HS-27A (cell line): ENCODE measurements around the gene KLHDC7B.
"Not testable (repeated sequence)": the region's sequence is repeated elsewhere in the genome, so short reads cannot be mapped to it uniquely, and the experiment has no call there.

ENCODE experiments used
- DNase-seq: peaks from one replicate; pipeline ENCODE4 v3.0.0-alpha.2; 2012; ENCODE audit warnings: low read depth, missing footprints

Gene KLHDC7B

GRCh38 chr22:50517495-50518260 is 28.0 kb upstream of the KLHDC7B start:
- no peak for DNase-seq

- no peak for DNase-seq
Observed at GRCh38 chr22:50518606-50519005, 27.1 kb upstream of the KLHDC7B start.

- DNase-seq = no peak
Observed at GRCh38 chr22:50519151-50519550, 26.5 kb upstream of the KLHDC7B start.

- not testable (repeated sequence) for DNase-seq
Observed at GRCh38 chr22:50520184-50520583, 25.5 kb upstream of the KLHDC7B start.

GRCh38 chr22:50520826-50521453 is 24.8 kb upstream of the KLHDC7B start:
- no peak for DNase-seq

- DNase-seq = no peak
Observed at GRCh38 chr22:50521710-50522109, 24.0 kb upstream of the KLHDC7B start.

- no peak for DNase-seq
Observed at GRCh38 chr22:50522208-50522805, 23.4 kb upstream of the KLHDC7B start.

- no peak for DNase-seq
Observed at GRCh38 chr22:50522806-50523438, 22.8 kb upstream of the KLHDC7B start.

- no peak for DNase-seq
Observed at GRCh38 chr22:50523458-50523805, 22.3 kb upstream of the KLHDC7B start.

- DNase-seq = no peak
Observed at GRCh38 chr22:50523806-50524675, 21.7 kb upstream of the KLHDC7B start.

GRCh38 chr22:50524676-50525103 is 21.0 kb upstream of the KLHDC7B start:
- DNase-seq = no peak

GRCh38 chr22:50525104-50525857 is 20.4 kb upstream of the KLHDC7B start, which contains the start of gene SCO2:
Gene SCO2, minus strand, starts transcription at chr22:50525598. Its CDS starts 1,187 bp downstream, at chr22:50524411.
- DNase-seq = peak; percentile 79

- no peak for DNase-seq
Observed at GRCh38 chr22:50525858-50526107, 19.9 kb upstream of the KLHDC7B start.

- no peak for DNase-seq
Observed at GRCh38 chr22:50526108-50526833, 19.4 kb upstream of the KLHDC7B start.

- no peak for DNase-seq
Observed at GRCh38 chr22:50526834-50527801, 18.6 kb upstream of the KLHDC7B start.

GRCh38 chr22:50527921-50528681 is 17.6 kb upstream of the KLHDC7B start:
- DNase-seq = no peak

- DNase-seq = no peak
Observed at GRCh38 chr22:50528682-50529415, 16.9 kb upstream of the KLHDC7B start.

- DNase-seq = no peak
Observed at GRCh38 chr22:50529416-50529896, 16.2 kb upstream of the KLHDC7B start.
